Endodermal cell (in vitro differentiated cells): ENCODE measurements around the gene CEP70. TPM values are rescaled to one million over a fixed set of nuclear protein-coding genes. Genes with fewer than 3 reads are reported as not detected.
A peak's percentile ranks its signal among the peaks of the same experiment; 100 is the strongest.

ENCODE experiments used
- DNase-seq: peaks from one replicate; pipeline ENCODE4 v3.0.0-alpha.2; 2017
- H3K27ac ChIP-seq: 2 replicates; pipeline ENCODE4 v1.5.1; 2013; ENCODE audit warnings: mild to moderate bottlenecking, low read depth, low read length, moderate library complexity
- H3K27me3 ChIP-seq: 2 replicates; pipeline ENCODE4 v1.6.1; 2013; ENCODE audit warnings: mild to moderate bottlenecking, low read length, moderate library complexity; ENCODE audit not compliant: insufficient read depth, control insufficient read depth, poor library complexity, severe bottlenecking
- H3K36me3 ChIP-seq: 2 replicates; pipeline ENCODE4 v1.7.0; 2013; ENCODE audit warnings: mild to moderate bottlenecking, low read length, moderate library complexity; ENCODE audit not compliant: control insufficient read depth, insufficient read depth
- H3K4me1 ChIP-seq: one replicate; pipeline ENCODE4 v1.7.0; 2013; ENCODE audit warnings: low read length; ENCODE audit not compliant: control insufficient read depth, insufficient read depth
- H3K4me3 ChIP-seq: 2 replicates; pipeline ENCODE4 v1.5.1; 2013; ENCODE audit warnings: mild to moderate bottlenecking, low read length, moderate library complexity
- H3K9ac ChIP-seq: 2 replicates; pipeline ENCODE4 v1.6.1; 2013; ENCODE audit warnings: mild to moderate bottlenecking, low read length, moderate library complexity; ENCODE audit not compliant: poor library complexity, severe bottlenecking; ENCODE audit errors: extremely low read depth
- H3K9me3 ChIP-seq: 2 replicates; pipeline ENCODE4 v1.6.1; 2013; ENCODE audit warnings: mild to moderate bottlenecking, low read length, moderate library complexity; ENCODE audit not compliant: control insufficient read depth
- H3K27ac Mint-ChIP-seq: 2 replicates; pipeline ENCODE4 v1.8.0; 2020; ENCODE audit warnings: mixed read lengths
- H3K27me3 Mint-ChIP-seq: 2 replicates; pipeline ENCODE4 v1.8.0; 2021; ENCODE audit warnings: mild to moderate bottlenecking, mixed read lengths; ENCODE audit not compliant: insufficient read depth
- H3K36me3 Mint-ChIP-seq: 2 replicates; pipeline ENCODE4 v1.8.0; 2020; ENCODE audit warnings: low read depth, mixed read lengths
- H3K4me1 Mint-ChIP-seq: 2 replicates; pipeline ENCODE4 v1.8.0; 2020; ENCODE audit warnings: mixed read lengths
- H3K4me3 Mint-ChIP-seq: 2 replicates; pipeline ENCODE4 v1.8.0; 2020; ENCODE audit warnings: mild to moderate bottlenecking, moderate library complexity, mixed read lengths
- H3K9me3 Mint-ChIP-seq: 2 replicates; pipeline ENCODE4 v1.8.0; 2020; ENCODE audit warnings: mild to moderate bottlenecking, mixed read lengths
- WGBS, 2 experiments: methylation state at CpG; one replicate each; pipeline versions ENCODE4 v1.1.5 to v1.1.7; 2013; ENCODE audit warnings: missing lambda C conversion rate in 2 of 2, mixed read lengths in 1 of 2; ENCODE audit not compliant: insufficient coverage in 1 of 2, insufficient read length in 1 of 2; 5-methylcytosine and 5-hydroxymethylcytosine counted together
- total RNA-seq, 2 donors: library from RNA; stranded (reverse); fragmentation: NEBNext Ultra II Directional in 1 of 2; extraction: Animal tissue kit (Norgen Biotek cat#: 25700) in 1 of 2; gene quantifications; 2 replicates in 1 of 2; 3 replicates in 1 of 2; pipeline ENCODE4 v1.2.1, GENCODE V29; 2021
- TF ChIP-seq, protein P1 (sequence below): fragments of 200-600 bp; sonication (generic); conservative IDR thresholded peaks from 2 replicates; pipeline ENCODE4 v1.5.0; 2021; ENCODE audit warnings: antibody characterized with exemption, mild to moderate bottlenecking

CEP70 gene
- total RNA-seq, 2 donors from 2014 or later, result 113 to 131 TPM

DNA sequence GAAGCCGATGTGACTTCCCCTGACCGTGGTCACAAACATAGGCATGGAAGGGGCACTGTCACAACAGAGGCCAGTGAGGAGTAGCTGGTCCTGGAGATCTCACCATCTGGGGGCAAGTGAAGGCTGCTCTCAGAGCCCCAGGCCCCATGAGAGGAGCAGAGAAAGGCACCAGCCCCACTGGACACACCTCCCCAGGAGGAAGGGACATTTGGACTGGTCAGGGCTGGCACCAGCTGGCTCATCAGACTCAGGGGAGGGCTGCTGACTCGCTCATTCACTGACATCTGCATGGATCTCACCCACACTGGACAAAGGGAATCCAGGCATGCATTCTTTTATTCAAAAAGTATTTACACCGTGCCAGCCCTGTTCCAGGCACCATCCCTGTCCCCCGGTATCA is 132.8 kb downstream of the CEP70 start:
- WGBS, 2 experiments, result 75 to 83% methylated on average over 4 to 5 of the region's 5 CpGs
- Histone ChIP-seq H3K9me3 (no peaks in the 10 kb centered on the region), H3K27me3 (no peaks in the 10 kb centered on the region), H3K36me3 (no peaks in the 10 kb centered on the region), H3K9ac (no peak overlapping the region), H3K4me3 (no peak overlapping the region), H3K4me1 (peaks cover 3% of the 10 kb centered on the region), H3K27ac (peak overlapping the region; percentile 22)
- TF ChIP-seq, protein P1, sequence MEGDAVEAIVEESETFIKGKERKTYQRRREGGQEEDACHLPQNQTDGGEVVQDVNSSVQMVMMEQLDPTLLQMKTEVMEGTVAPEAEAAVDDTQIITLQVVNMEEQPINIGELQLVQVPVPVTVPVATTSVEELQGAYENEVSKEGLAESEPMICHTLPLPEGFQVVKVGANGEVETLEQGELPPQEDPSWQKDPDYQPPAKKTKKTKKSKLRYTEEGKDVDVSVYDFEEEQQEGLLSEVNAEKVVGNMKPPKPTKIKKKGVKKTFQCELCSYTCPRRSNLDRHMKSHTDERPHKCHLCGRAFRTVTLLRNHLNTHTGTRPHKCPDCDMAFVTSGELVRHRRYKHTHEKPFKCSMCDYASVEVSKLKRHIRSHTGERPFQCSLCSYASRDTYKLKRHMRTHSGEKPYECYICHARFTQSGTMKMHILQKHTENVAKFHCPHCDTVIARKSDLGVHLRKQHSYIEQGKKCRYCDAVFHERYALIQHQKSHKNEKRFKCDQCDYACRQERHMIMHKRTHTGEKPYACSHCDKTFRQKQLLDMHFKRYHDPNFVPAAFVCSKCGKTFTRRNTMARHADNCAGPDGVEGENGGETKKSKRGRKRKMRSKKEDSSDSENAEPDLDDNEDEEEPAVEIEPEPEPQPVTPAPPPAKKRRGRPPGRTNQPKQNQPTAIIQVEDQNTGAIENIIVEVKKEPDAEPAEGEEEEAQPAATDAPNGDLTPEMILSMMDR, result no peak
- H3K4me1 Mint-ChIP-seq, result no peaks in the 10 kb centered on the region
- H3K4me3 Mint-ChIP-seq, result no peak overlapping the region
- H3K36me3 Mint-ChIP-seq, result peaks cover 12% of the 10 kb centered on the region
- H3K27me3 Mint-ChIP-seq, result no peaks in the 10 kb centered on the region
- H3K9me3 Mint-ChIP-seq, result peaks cover 8% of the 10 kb centered on the region
- DNase-seq, result no peak
- no peak overlapping the region for H3K27ac Mint-ChIP-seq

DNA sequence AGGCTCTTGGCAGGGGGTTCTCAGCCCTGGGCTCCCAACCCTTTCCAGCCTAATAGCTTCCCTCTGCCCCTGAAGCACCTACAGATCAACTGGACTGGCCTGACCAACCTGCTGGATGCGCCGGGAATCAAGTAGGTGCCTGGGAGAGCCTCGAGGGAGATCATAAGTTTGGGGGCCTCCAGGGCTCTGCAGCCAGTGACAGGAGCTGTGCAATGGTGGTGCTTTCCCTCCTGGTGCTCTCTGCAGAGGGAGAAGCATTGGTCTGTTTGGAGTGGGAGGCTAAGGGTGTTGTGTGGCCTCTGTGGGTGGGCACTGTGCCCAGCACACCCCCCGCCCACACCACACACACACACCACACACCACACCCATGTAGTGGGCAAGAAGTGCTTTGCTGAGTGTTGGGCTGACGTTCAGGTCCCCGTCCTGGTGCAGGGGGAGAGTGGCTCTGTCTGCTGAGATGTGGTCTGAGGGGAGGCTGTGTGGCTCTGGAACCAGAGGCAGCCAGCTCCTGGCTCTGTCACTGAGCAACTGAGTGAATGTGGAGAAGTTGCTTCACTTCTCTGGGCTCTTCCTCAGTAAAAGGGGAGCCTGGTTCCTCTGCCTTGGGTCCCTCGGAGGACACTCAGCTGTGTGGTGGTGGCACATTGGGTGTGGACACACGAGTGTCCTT is 133.4 kb downstream of the CEP70 start:
- Mint-ChIP-seq H3K9me3 (peaks cover 8% of the 10 kb centered on the region), H3K4me3 (no peak overlapping the region), H3K4me1 (no peaks in the 10 kb centered on the region), H3K27ac (no peak overlapping the region), H3K36me3 (peaks cover 17% of the 10 kb centered on the region), H3K27me3 (no peaks in the 10 kb centered on the region)
- Histone ChIP-seq H3K36me3 (no peaks in the 10 kb centered on the region), H3K9ac (no peak overlapping the region), H3K9me3 (no peaks in the 10 kb centered on the region), H3K27ac (no peak overlapping the region), H3K4me3 (no peak overlapping the region), H3K27me3 (no peaks in the 10 kb centered on the region), H3K4me1 (peaks cover 3% of the 10 kb centered on the region)
- no peak for DNase-seq
- 90 to 91% methylated on average over 3 to 8 of the region's 8 CpGs for WGBS, 2 experiments
- TF ChIP-seq, protein P1, result no peak

DNA sequence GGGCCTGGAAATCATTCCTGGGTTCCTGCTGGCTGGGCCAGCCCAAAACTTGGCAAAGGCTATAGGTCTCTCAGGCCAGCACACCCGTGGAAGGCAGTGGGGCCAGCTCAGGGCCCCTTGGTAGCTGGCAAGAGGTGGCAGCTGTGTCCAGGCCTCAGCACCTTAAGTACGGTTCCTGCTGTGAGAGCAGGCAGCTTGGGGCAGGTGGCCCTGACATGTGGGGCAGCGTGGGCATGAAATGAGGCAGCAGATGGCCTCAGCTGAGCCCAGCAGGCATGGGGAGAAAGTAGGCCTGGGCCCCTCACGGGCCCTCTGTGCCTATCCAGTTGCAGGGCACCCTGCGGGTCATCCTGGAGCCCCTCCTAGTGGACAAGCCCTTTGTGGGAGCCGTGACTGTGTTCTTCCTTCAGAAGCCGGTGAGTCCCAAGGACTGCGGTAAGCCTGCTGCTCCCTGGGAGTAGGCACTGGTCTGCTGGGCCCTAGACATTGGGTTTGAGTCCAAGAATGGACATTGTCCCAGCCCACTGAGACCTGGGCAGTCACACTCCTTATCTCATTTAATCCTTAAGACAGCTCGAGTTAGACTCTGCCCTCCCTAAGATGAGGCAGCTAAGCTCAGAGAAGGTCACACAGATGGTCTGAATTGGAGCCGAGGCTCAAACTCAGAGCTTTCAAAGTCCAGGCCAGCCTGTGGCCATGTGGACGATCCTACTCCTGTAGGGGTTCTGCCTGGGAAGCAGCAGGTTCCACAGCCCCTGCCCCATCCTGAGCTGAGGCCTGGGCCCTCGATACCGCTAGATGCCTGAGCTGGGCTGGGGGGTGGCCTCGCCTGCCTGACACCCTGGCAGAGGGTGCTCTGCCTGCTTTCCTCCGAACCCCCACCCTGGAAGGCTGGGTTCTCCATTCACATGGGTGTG is 134.2 kb downstream of the CEP70 start:
- no peaks in the 10 kb centered on the region for H3K36me3 ChIP-seq
- 89 to 94% methylated on average over 8 to 15 of the region's 15 CpGs for WGBS, 2 experiments
- H3K27ac Mint-ChIP-seq, result peak overlapping the region; percentile 61
- TF ChIP-seq, protein P1, result peak; percentile 49
- peaks cover 8% of the 10 kb centered on the region for H3K9me3 Mint-ChIP-seq
- H3K9ac ChIP-seq, result no peak overlapping the region
- H3K4me1 ChIP-seq, result peaks cover 3% of the 10 kb centered on the region
- no peak overlapping the region for H3K4me3 ChIP-seq
- H3K4me1 Mint-ChIP-seq, result no peaks in the 10 kb centered on the region
- H3K27ac ChIP-seq, result no peak overlapping the region
- H3K27me3 ChIP-seq, result no peaks in the 10 kb centered on the region
- H3K4me3 Mint-ChIP-seq, result no peak overlapping the region
- H3K36me3 Mint-ChIP-seq, result peaks cover 25% of the 10 kb centered on the region
- no peaks in the 10 kb centered on the region for H3K27me3 Mint-ChIP-seq
- no peaks in the 10 kb centered on the region for H3K9me3 ChIP-seq
- DNase-seq, result peak; percentile 65
